Keratinocyte (primary cell): ENCODE results near the gene TMEM191B.
"Not testable (repeated sequence)": the region's sequence is repeated elsewhere in the genome, so short reads cannot be mapped to it uniquely, and the experiment has no call there.

ENCODE experiments used
- EZH2 ChIP-seq: IDR thresholded peaks from one replicate; pipeline ENCODE4 v1.6.1; 2012; ENCODE audit warnings: inconsistent platforms, mild to moderate bottlenecking, low read length, moderate library complexity
- TF ChIP-seq, protein P1 (sequence below), 3 experiments: IDR thresholded peaks in 1 of 3; conservative IDR thresholded peaks in 1 of 3; optimal IDR thresholded peaks in 1 of 3; 2 replicates in 2 of 3; 3 replicates in 1 of 3; pipeline versions ENCODE3 to v1.5.1; 2011; ENCODE audit warnings: low read length in 3 of 3, mild to moderate bottlenecking in 3 of 3, moderate library complexity in 2 of 3, control low read depth in 1 of 3, inconsistent platforms in 1 of 3; ENCODE audit not compliant: insufficient read depth in 2 of 3; ENCODE audit errors: extremely low read depth in 1 of 3

DNA sequence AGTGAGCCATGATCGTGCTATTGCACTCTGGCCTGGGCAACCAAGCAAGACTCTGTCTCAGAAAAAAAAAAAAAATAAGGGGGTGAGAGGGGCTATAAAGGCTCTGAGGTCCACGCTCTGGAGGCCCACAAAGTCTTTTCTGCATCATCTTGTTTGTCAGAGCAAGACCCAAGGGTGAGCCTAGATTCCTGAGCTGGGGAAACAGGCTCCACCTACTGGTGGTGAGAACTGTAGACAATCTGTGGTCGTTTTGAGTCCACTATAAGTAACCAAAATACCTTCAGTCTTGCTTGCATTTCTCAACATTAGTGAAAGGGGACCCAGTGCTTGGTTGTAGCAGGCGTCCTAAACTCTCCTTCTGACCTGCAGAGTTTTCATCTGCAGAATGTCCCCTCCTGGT, 4.3 kb upstream of the TMEM191B start:
- TF ChIP-seq, protein P1, sequence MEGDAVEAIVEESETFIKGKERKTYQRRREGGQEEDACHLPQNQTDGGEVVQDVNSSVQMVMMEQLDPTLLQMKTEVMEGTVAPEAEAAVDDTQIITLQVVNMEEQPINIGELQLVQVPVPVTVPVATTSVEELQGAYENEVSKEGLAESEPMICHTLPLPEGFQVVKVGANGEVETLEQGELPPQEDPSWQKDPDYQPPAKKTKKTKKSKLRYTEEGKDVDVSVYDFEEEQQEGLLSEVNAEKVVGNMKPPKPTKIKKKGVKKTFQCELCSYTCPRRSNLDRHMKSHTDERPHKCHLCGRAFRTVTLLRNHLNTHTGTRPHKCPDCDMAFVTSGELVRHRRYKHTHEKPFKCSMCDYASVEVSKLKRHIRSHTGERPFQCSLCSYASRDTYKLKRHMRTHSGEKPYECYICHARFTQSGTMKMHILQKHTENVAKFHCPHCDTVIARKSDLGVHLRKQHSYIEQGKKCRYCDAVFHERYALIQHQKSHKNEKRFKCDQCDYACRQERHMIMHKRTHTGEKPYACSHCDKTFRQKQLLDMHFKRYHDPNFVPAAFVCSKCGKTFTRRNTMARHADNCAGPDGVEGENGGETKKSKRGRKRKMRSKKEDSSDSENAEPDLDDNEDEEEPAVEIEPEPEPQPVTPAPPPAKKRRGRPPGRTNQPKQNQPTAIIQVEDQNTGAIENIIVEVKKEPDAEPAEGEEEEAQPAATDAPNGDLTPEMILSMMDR (optimal IDR thresholded peaks at IDR 0.05 in 1 of 3, IDR thresholded peaks at IDR 0.05 in 1 of 3, conservative IDR thresholded peaks at IDR 0.05 in 1 of 3; ENCODE audit: extremely low read depth in 1 of 3, insufficient read depth in 2 of 3, low read length in 3 of 3) = not testable (repeated sequence)
- not testable (repeated sequence) for TF ChIP-seq EZH2
